ENCODE data around the gene TSPAN32. TPM values are rescaled to one million over a fixed set of nuclear protein-coding genes. Genes with fewer than 3 reads are reported as not detected.

TSPAN32 gene
- total RNA-seq, 2 experiments from 2014 or later, result 0.69 to 2.0 TPM

- DNase-seq (ENCODE audit: low spot score), result no peak
- Histone ChIP-seq H3K9me3 (ENCODE audit: low read length) (no peaks in the 10 kb centered on the region), H3K79me2 (ENCODE audit: insufficient read depth, low read depth, low read length) (no peaks in the 10 kb centered on the region), H4K20me1 (ENCODE audit: insufficient read depth, low read length) (no peaks in the 10 kb centered on the region), H3K4me3 (ENCODE audit: low read depth, low read length, poor library complexity, severe bottlenecking) (no peak overlapping the region), H3K4me2 (ENCODE audit: low read length) (no peak overlapping the region), H3K4me1 (ENCODE audit: insufficient read depth, low read length, poor library complexity, severe bottlenecking) (peaks cover 11% of the 10 kb centered on the region), H3K9me2 (ENCODE audit: insufficient read depth, low read length) (no peaks in the 10 kb centered on the region), H3K36me3 (ENCODE audit: insufficient read depth, low read length) (no peaks in the 10 kb centered on the region), H2AFZ (ENCODE audit: low read length) (no peak overlapping the region), H3K27ac (ENCODE audit: low read depth, low read length, poor library complexity, severe bottlenecking) (no peak overlapping the region)
- intact Hi-C loops (cut with micrococcal nuclease; ENCODE audit: unreplicated experiment), result loop anchor here (1.0 kb wide), 1 partner anchor 67 kb away; no protein-coding TSS in a partner anchor
- no TSS peak for BruUV-seq (replicated peaks)
- TF ChIP-seq, protein P1, sequence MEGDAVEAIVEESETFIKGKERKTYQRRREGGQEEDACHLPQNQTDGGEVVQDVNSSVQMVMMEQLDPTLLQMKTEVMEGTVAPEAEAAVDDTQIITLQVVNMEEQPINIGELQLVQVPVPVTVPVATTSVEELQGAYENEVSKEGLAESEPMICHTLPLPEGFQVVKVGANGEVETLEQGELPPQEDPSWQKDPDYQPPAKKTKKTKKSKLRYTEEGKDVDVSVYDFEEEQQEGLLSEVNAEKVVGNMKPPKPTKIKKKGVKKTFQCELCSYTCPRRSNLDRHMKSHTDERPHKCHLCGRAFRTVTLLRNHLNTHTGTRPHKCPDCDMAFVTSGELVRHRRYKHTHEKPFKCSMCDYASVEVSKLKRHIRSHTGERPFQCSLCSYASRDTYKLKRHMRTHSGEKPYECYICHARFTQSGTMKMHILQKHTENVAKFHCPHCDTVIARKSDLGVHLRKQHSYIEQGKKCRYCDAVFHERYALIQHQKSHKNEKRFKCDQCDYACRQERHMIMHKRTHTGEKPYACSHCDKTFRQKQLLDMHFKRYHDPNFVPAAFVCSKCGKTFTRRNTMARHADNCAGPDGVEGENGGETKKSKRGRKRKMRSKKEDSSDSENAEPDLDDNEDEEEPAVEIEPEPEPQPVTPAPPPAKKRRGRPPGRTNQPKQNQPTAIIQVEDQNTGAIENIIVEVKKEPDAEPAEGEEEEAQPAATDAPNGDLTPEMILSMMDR (conservative IDR thresholded peaks at IDR 0.05; ENCODE audit: low read length), result no peak
- TF ChIP-seq EZH2phosphoT487 (IDR thresholded peaks at IDR 0.05; ENCODE audit: borderline replicate concordance, low read depth, low read length), result no peak
- POLR2A ChIA-PET, result no interaction called here
- CTCF ChIA-PET (ENCODE audit: unreplicated experiment), result no interaction called here
Observed at GRCh38 chr11:2264366-2265053, 37.3 kb upstream of the TSPAN32 start.

- H4K20me1 ChIP-seq (ENCODE audit: insufficient read depth, low read length), result no peaks in the 10 kb centered on the region
- ChIA-PET POLR2A (no interaction called here), CTCF (ENCODE audit: unreplicated experiment) (no interaction called here)
- H3K4me1 ChIP-seq (ENCODE audit: insufficient read depth, low read length, poor library complexity, severe bottlenecking), result peaks cover 11% of the 10 kb centered on the region
- no peak overlapping the region for H3K27ac ChIP-seq (ENCODE audit: low read depth, low read length, poor library complexity, severe bottlenecking)
- H3K9me3 ChIP-seq (ENCODE audit: low read length), result no peaks in the 10 kb centered on the region
- H3K4me2 ChIP-seq (ENCODE audit: low read length), result peak overlapping the region; percentile 41
- peak; percentile 58 for DNase-seq (ENCODE audit: low spot score)
- no peak overlapping the region for H2AFZ ChIP-seq (ENCODE audit: low read length)
- no TSS peak for BruUV-seq (replicated peaks)
- H3K9me2 ChIP-seq (ENCODE audit: insufficient read depth, low read length), result no peaks in the 10 kb centered on the region
- TF ChIP-seq, protein P1 (conservative IDR thresholded peaks at IDR 0.05; ENCODE audit: low read length), result no peak
- no peak for TF ChIP-seq EZH2phosphoT487 (IDR thresholded peaks at IDR 0.05; ENCODE audit: borderline replicate concordance, low read depth, low read length)
- no peaks in the 10 kb centered on the region for H3K79me2 ChIP-seq (ENCODE audit: insufficient read depth, low read depth, low read length)
- no peaks in the 10 kb centered on the region for H3K36me3 ChIP-seq (ENCODE audit: insufficient read depth, low read length)
- no peak overlapping the region for H3K4me3 ChIP-seq (ENCODE audit: low read depth, low read length, poor library complexity, severe bottlenecking)
- intact Hi-C loops (cut with micrococcal nuclease; ENCODE audit: unreplicated experiment), result loop anchor here (1.0 kb wide), 1 partner anchor 68 kb away; no protein-coding TSS in a partner anchor
Observed at GRCh38 chr11:2265396-2265795, 36.4 kb upstream of the TSPAN32 start.

- Histone ChIP-seq H3K36me3 (ENCODE audit: insufficient read depth, low read length) (no peaks in the 10 kb centered on the region), H3K4me2 (ENCODE audit: low read length) (peak overlapping the region; percentile 41), H2AFZ (ENCODE audit: low read length) (no peak overlapping the region), H4K20me1 (ENCODE audit: insufficient read depth, low read length) (no peaks in the 10 kb centered on the region), H3K79me2 (ENCODE audit: insufficient read depth, low read depth, low read length) (no peaks in the 10 kb centered on the region), H3K9me2 (ENCODE audit: insufficient read depth, low read length) (no peaks in the 10 kb centered on the region), H3K4me3 (ENCODE audit: low read depth, low read length, poor library complexity, severe bottlenecking) (no peak overlapping the region), H3K9me3 (ENCODE audit: low read length) (no peaks in the 10 kb centered on the region), H3K27ac (ENCODE audit: low read depth, low read length, poor library complexity, severe bottlenecking) (no peak overlapping the region), H3K4me1 (ENCODE audit: insufficient read depth, low read length, poor library complexity, severe bottlenecking) (peaks cover 11% of the 10 kb centered on the region)
- intact Hi-C loops (cut with micrococcal nuclease; ENCODE audit: unreplicated experiment), result loop anchor here (1.0 kb wide), 1 partner anchor 69 kb away; no protein-coding TSS in a partner anchor
- BruUV-seq (replicated peaks), result no TSS peak
- no peak for DNase-seq (ENCODE audit: low spot score)
- CTCF ChIA-PET (ENCODE audit: unreplicated experiment), result no interaction called here
- TF ChIP-seq EZH2phosphoT487 (IDR thresholded peaks at IDR 0.05; ENCODE audit: borderline replicate concordance, low read depth, low read length), result no peak
- TF ChIP-seq, protein P1 (conservative IDR thresholded peaks at IDR 0.05; ENCODE audit: low read length), result no peak
- POLR2A ChIA-PET, result no interaction called here
Observed at GRCh38 chr11:2265854-2266585, 35.8 kb upstream of the TSPAN32 start.
